Adrenal gland (tissue), 5 donors: Measurements from ENCODE around the gene VSIR.

Experiments used
- CTCF ChIP-seq, 6 experiments: fragments of 450-650 bp in 4 of 6; fragments of 200-600 bp in 2 of 6; sonication (generic) in 1 of 6; IDR thresholded peaks; 1 replicate in 5 of 6; 2 replicates in 1 of 6; pipeline versions ENCODE4 v1.5.1 to v1.8.0; 2016 to 2021; ENCODE audit warnings: antibody characterized with exemption in 6 of 6, mild to moderate bottlenecking in 2 of 6, moderate library complexity in 1 of 6
- POLR2A ChIP-seq, 2 donors: fragments of 450-650 bp; IDR thresholded peaks; one replicate each; pipeline ENCODE4 v1.6.1; 2017; ENCODE audit warnings: antibody characterized with exemption in 2 of 2, mild to moderate bottlenecking in 2 of 2, moderate library complexity in 1 of 2
- donor health status: DM: no; HTN: no; CAD: no.

- TF ChIP-seq CTCF (IDR thresholded peaks at IDR 0.05) (peak in 5 of 6 experiments; percentile 25 to 45 (median 33)), POLR2A (IDR thresholded peaks at IDR 0.05) (no peak)
Measured at GRCh38 chr10:71740069-71740653, 33.2 kb downstream of the VSIR start.
